RCC 7860 (cell line): ENCODE results near the gene NXPH1.

Experiments used
- DNase-seq: peaks from one replicate; pipeline ENCODE4 v3.0.0-alpha.2; 2015; ENCODE audit warnings: low spot score
- FAIRE-seq: peaks from 2 replicates; lab custom pipeline; 2012; peaks lifted over from hg19 to GRCh38; lab: Jason Lieb, UNC

NXPH1 gene

DNA sequence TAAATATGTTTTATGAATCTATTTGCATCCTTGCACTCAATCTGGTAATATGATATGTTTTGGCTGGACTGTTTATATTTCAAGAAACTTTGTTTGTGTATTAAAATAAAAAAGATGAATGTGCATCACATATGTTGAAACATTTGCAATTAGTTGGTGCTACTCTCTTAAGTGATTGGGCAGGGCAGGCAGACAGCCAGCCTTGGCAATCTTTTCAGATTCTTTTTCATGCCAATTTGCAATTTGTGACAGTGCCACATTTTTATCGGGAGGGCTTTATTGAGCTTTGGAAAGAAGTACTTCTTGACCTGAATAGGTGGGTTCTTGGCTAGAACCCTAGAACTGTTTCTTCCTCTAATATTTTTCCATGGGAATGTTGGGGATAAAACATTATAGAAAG is 152.2 kb downstream of the NXPH1 start:
- FAIRE-seq (no peak), DNase-seq (no peak)

DNA sequence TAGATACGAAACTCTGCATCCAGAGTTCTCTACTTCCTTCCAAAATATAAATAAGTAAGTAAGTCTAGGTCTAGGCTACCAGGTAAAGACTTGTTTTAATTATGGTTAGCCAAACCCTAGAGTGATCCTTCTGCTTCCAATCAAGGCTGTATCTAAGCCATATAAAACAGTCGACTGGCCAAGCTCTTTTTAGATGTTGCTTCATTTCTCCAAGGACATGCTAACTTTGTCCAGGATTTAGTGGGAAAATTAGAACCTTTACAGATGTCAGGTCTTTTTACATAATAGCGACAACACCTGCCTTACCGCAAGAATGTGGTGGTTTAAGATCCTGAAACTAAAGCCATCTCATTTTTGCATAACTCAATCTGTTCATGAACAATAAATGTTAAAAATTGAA is 156.8 kb downstream of the NXPH1 start:
- FAIRE-seq: no peak

GRCh38 chr7:8590791-8591190 is 157.4 kb downstream of the NXPH1 start:
- no peak for DNase-seq
- no peak for FAIRE-seq

More for the DNA sequence above, 156.8 kb downstream of the NXPH1 start:
- no peak for DNase-seq

GRCh38 chr7:8591289-8591688 is 157.9 kb downstream of the NXPH1 start:
- no peak for DNase-seq
- FAIRE-seq: no peak

GRCh38 chr7:8592167-8592566 is 158.8 kb downstream of the NXPH1 start:
- no peak for FAIRE-seq
- DNase-seq: no peak

GRCh38 chr7:8594115-8594514 is 160.7 kb downstream of the NXPH1 start:
- FAIRE-seq: no peak
- no peak for DNase-seq

DNA sequence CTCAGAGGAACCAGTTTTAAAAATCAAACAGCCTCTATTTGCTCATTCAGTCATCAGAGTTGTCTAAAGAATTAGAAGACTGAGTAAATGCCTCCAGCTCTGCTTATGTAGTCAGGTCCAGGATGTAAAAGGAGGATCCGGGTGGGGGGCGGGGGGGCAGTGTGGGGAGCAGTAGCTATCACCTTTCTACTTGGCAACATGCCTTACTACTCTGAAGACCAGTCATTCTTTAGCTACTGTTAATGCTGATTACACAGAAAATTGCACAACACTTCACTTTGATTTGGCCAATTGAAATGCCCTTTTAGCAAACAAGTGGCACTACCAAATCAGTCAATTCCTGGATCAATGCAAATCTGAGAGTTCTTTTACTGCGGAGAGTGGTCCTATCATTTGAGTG is 164.2 kb downstream of the NXPH1 start:
- FAIRE-seq (no peak), DNase-seq (no peak)

GRCh38 chr7:8601121-8601520 is 167.7 kb downstream of the NXPH1 start:
- no peak for DNase-seq

DNA sequence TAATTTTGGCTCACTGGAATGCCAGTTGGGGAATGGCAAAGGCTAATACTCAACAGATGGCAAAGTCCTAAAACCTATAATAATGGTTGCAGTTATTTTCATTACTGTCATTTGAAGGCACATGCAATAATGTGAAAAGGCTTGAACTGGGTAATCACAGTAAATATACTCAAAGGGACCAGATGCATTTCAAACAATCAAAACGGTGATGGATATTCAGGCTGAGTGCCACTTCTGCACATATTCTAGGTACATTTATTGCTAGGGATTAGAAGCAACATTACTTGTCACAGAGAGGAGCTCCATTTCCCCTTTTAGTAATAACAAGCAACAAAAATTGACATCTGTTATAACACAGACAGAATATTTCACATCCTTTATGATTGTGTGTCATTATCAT is 171.8 kb downstream of the NXPH1 start:
- no peak for FAIRE-seq

More at GRCh38 chr7:8601121-8601520, 167.7 kb downstream of the NXPH1 start:
- no peak for FAIRE-seq

GRCh38 chr7:8612584-8612983 is 179.2 kb downstream of the NXPH1 start:
- no peak for FAIRE-seq
- no peak for DNase-seq

More for the DNA sequence above, 171.8 kb downstream of the NXPH1 start:
- DNase-seq: no peak

DNA sequence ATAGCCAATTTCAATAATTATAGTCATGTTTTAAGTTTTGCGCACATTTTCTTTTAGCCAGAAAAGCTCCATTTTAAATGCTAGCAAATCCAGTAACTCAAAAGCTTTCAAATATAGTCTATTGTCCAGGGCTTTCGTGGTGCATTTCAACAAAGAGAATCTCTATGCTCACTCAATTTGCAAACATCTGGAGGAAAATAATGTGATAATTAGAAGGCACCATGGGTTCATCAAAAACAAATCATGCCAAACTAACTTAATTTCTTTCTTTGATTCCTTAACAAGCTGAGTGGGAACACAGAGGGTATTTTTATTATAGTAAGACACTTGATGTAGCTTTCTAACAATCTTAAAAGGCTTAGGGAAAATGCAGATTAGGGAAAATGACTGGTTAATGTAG is 179.8 kb downstream of the NXPH1 start:
- DNase-seq: no peak
- FAIRE-seq: no peak

DNA sequence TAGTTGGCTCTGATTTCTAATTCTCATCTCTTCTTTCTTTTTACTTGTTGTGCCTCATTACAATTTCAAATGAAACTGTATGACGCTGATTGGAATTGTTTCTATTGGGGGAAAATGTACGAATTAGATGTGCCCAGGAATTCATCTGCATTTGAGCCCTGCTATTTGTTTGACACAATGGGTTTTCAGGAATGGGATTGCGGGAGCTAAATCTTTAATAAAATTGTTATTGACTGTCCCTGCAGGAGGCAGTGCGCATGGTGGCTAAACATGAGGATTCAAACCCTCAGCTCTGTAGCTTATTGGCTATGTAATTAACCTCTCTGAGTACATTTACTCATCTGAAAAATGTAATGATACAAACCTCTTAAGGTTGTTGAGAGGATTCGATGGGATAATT is 181.6 kb downstream of the NXPH1 start:
- no peak for FAIRE-seq
- no peak for DNase-seq

DNA sequence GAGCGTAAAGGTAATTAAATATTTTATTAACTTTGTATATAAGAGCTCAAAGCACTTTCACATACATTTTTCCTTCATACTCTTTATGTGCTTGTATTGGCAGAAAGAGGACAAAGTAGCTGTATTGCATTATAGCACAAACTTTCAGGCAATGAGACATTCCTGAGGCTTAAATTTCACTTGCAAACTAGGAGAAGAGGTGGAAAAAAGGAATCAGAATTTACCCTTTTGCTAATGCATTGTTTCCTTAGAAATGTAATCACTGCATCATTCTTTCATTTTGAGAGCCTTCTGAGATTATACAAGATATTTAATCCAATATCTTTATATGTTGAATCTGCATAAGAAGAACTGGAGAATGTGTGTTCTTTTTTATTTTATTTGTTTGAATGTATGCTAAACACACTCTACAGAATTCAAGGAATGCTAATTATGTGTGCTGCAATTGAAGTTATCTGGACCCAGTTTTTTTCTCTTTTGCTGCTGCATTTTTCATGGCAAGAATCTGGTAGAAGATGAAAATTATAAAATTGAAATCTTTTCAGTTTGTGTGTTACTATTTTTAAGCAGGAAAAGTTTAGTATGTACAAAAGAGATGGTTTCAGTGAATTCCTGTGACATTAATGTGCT is 185.1 kb downstream of the NXPH1 start:
- no peak for DNase-seq
- FAIRE-seq: no peak

- no peak for DNase-seq
- FAIRE-seq: no peak
Measured at GRCh38 chr7:8620169-8620568, 186.8 kb downstream of the NXPH1 start.

DNA sequence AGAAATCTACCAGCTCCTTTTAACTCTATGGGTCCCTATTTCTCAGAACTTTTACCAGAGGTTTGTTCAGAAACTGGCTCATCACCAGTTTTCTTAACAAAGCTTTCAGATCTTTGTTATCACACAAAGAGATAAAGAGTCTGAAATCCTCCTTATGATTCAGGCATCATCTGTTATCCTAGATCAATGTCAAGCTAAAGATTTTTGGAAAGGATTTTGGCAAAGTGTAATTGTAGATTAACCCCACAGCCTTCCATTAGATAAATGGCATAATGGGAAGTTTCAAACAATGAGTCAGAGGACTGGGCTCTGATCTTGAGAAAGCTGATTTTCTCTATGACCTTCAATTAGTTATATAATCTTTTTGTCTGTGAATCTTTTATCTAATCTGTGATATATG is 192.2 kb downstream of the NXPH1 start:
- DNase-seq (no peak), FAIRE-seq (no peak)

- DNase-seq (no peak), FAIRE-seq (no peak)
Measured at GRCh38 chr7:8627325-8627724, 193.9 kb downstream of the NXPH1 start.

- no peak for FAIRE-seq
- no peak for DNase-seq
Measured at GRCh38 chr7:8628656-8629055, 195.2 kb downstream of the NXPH1 start.

GRCh38 chr7:8629504-8629903 is 196.1 kb downstream of the NXPH1 start:
- DNase-seq: no peak
- no peak for FAIRE-seq

DNA sequence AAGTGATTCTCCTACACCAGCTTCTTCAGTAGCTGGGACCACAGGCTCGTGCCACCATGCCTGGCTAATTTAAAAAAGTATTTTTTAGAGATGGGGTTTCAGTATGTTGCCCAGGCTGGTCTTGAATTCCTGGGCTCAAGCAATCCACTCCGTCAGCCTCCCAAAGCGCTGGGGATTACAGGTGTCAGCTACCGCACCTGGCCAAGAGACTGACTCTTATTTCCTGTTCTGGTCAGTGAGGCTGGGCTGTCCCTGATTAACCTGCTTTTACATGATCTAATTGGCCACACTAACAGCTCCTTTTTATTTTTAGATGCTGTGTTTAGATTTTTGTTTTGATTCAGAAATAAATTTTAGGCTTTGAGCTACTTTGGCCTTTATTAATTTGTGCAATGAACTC is 203.9 kb downstream of the NXPH1 start:
- DNase-seq (no peak), FAIRE-seq (no peak)

DNA sequence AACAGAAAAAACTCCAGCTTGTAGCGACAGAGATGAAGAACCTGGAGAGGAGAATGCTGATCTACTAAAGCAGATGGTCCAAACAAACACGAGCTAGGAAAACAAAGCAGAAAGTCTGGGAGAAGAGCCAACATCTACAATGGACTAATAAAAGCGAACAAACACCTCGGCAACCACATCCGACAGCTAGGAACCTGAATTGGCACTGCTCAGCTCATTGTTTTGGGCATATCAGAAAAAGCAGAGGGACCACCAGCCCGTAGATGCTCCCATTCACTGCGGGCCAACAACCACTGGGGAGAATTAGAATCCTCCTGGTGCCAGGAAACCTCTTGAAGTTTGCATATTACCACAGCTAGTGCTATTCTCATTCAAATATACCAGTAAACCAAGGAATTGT is 204.7 kb downstream of the NXPH1 start:
- no peak for FAIRE-seq

GRCh38 chr7:8639668-8640067 is 206.3 kb downstream of the NXPH1 start:
- FAIRE-seq (no peak), DNase-seq (no peak)

More for the DNA sequence above, 204.7 kb downstream of the NXPH1 start:
- no peak for DNase-seq

GRCh38 chr7:8640671-8641070 is 207.3 kb downstream of the NXPH1 start:
- FAIRE-seq: no peak
- no peak for DNase-seq
